MM.1S (cell line): ENCODE results near the gene RYR2.
A peak's percentile ranks its signal among the peaks of the same experiment; 100 is the strongest.
"Not testable (repeated sequence)": the region's sequence is repeated elsewhere in the genome, so short reads cannot be mapped to it uniquely, and the experiment has no call there.

Experiments used
- DNase-seq: peaks from one replicate; pipeline ENCODE4 v3.0.0-alpha.2; 2015
- H2AFZ ChIP-seq: fragments of 300-600 bp; sonication (generic); 2 replicates; pipeline ENCODE4 v1.6.0; 2016; ENCODE audit warnings: antibody characterized with exemption, low read length
- H3F3A ChIP-seq: fragments of 300-600 bp; sonication (generic); 2 replicates; pipeline ENCODE4 v1.6.1; 2016; ENCODE audit warnings: mild to moderate bottlenecking, antibody characterized with exemption, low read length, moderate library complexity, mixed read lengths; ENCODE audit not compliant: insufficient read depth
- H3K27ac ChIP-seq: fragments of 300-600 bp; sonication (generic); 2 replicates; pipeline ENCODE4 v1.5.1; 2016; ENCODE audit warnings: mild to moderate bottlenecking, low read length
- H3K27me3 ChIP-seq: fragments of 300-600 bp; sonication (generic); replicated peaks from 2 replicates; pipeline ENCODE4 v1.6.0; 2016; ENCODE audit warnings: low read length; ENCODE audit not compliant: insufficient read depth
- H3K36me3 ChIP-seq: fragments of 300-600 bp; sonication (generic); replicated peaks from 2 replicates; pipeline ENCODE4 v1.6.1; 2016; ENCODE audit warnings: mild to moderate bottlenecking, low read length, mixed read lengths; ENCODE audit not compliant: insufficient read depth
- H3K4me1 ChIP-seq: fragments of 300-600 bp; sonication (generic); 2 replicates; pipeline ENCODE4 v1.6.1; 2016; ENCODE audit warnings: low read length, mixed read lengths
- H3K4me2 ChIP-seq: fragments of 300-600 bp; sonication (generic); 2 replicates; pipeline ENCODE4 v1.6.0; 2016; ENCODE audit warnings: low read depth, low read length
- H3K4me3 ChIP-seq: fragments of 300-600 bp; sonication (generic); 2 replicates; pipeline ENCODE4 v1.5.1; 2016; ENCODE audit warnings: low read length, mixed read lengths
- H3K79me2 ChIP-seq: fragments of 300-600 bp; sonication (generic); 2 replicates; pipeline ENCODE4 v1.6.1; 2016; ENCODE audit warnings: mixed run types, low read length, mixed read lengths
- H3K9ac ChIP-seq: fragments of 300-600 bp; sonication (generic); 2 replicates; pipeline ENCODE4 v1.6.1; 2016; ENCODE audit warnings: low read length, mixed read lengths
- H3K9me2 ChIP-seq: fragments of 300-600 bp; sonication (generic); replicated peaks from 2 replicates; pipeline ENCODE4 v1.6.1; 2016; ENCODE audit warnings: mild to moderate bottlenecking, low read length, mixed read lengths; ENCODE audit not compliant: insufficient read depth
- H3K9me3 ChIP-seq: fragments of 300-600 bp; sonication (generic); replicated peaks from 2 replicates; pipeline ENCODE4 v1.6.1; 2016; ENCODE audit warnings: mild to moderate bottlenecking, low read length, mixed read lengths; ENCODE audit not compliant: insufficient read depth
- H4K20me1 ChIP-seq: fragments of 300-600 bp; sonication (generic); 2 replicates; pipeline ENCODE4 v1.6.1; 2016; ENCODE audit warnings: mild to moderate bottlenecking, low read length, moderate library complexity, mixed read lengths; ENCODE audit not compliant: insufficient read depth
- CTCF ChIP-seq: fragments of 300-600 bp; sonication (generic); IDR thresholded peaks from 2 replicates; pipeline ENCODE4 v1.5.1; 2016; ENCODE audit warnings: antibody characterized with exemption, low read length, mixed read lengths
- EZH2 ChIP-seq: fragments of 300-600 bp; sonication (generic); optimal IDR thresholded peaks from 2 replicates; pipeline ENCODE3; 2017; ENCODE audit warnings: low read depth, mild to moderate bottlenecking, antibody characterized with exemption, low read length, mixed read lengths
- EZH2phosphoT487 ChIP-seq: fragments of 300-600 bp; sonication (generic); IDR thresholded peaks from 2 replicates; pipeline ENCODE4 v1.6.1; 2018; ENCODE audit warnings: antibody characterized with exemption, low read length

RYR2 gene

GRCh38 chr1:237146241-237146640, 104.3 kb downstream of the RYR2 start:
- Histone ChIP-seq H3K4me3 (no peak overlapping the region), H4K20me1 (no peaks in the 10 kb centered on the region), H3K27me3 (no peaks in the 10 kb centered on the region), H3K9ac (no peak overlapping the region), H3K9me3 (no peaks in the 10 kb centered on the region), H2AFZ (no peak overlapping the region), H3K36me3 (no peaks in the 10 kb centered on the region), H3F3A (no peaks in the 10 kb centered on the region), H3K9me2 (no peaks in the 10 kb centered on the region), H3K27ac (no peak overlapping the region), H3K4me1 (no peaks in the 10 kb centered on the region), H3K4me2 (no peak overlapping the region), H3K79me2 (no peaks in the 10 kb centered on the region)
- TF ChIP-seq EZH2phosphoT487 (no peak), EZH2 (no peak), CTCF (no peak)
- DNase-seq, result no peak

- H3K4me1 ChIP-seq, result no peaks in the 10 kb centered on the region
- H3K36me3 ChIP-seq, result no peaks in the 10 kb centered on the region
- H3F3A ChIP-seq, result no peaks in the 10 kb centered on the region
- H2AFZ ChIP-seq, result no peak overlapping the region
- H4K20me1 ChIP-seq, result no peaks in the 10 kb centered on the region
- H3K9ac ChIP-seq, result no peak overlapping the region
- DNase-seq, result no peak
- H3K27ac ChIP-seq, result no peak overlapping the region
- no peaks in the 10 kb centered on the region for H3K9me3 ChIP-seq
- no peak overlapping the region for H3K4me3 ChIP-seq
- H3K4me2 ChIP-seq, result no peak overlapping the region
- H3K79me2 ChIP-seq, result no peaks in the 10 kb centered on the region
- H3K9me2 ChIP-seq, result no peaks in the 10 kb centered on the region
- H3K27me3 ChIP-seq, result no peaks in the 10 kb centered on the region
- TF ChIP-seq EZH2 (no peak), CTCF (no peak), EZH2phosphoT487 (no peak)
Measured at GRCh38 chr1:237149857-237150256, 107.9 kb downstream of the RYR2 start.

- H3K4me1 ChIP-seq, H3K79me2 ChIP-seq, H3K9me3 ChIP-seq, H3K4me3 ChIP-seq, H3F3A ChIP-seq, H2AFZ ChIP-seq, H3K9ac ChIP-seq, H3K4me2 ChIP-seq, H3K36me3 ChIP-seq, H4K20me1 ChIP-seq, H3K27ac ChIP-seq, DNase-seq, H3K27me3 ChIP-seq, H3K9me2 ChIP-seq: not testable (repeated sequence)
Measured at GRCh38 chr1:237151979-237152378, 110.0 kb downstream of the RYR2 start.

- no peaks in the 10 kb centered on the region for H3K4me1 ChIP-seq
- H3K4me2 ChIP-seq, result no peak overlapping the region
- no peak overlapping the region for H3K27ac ChIP-seq
- no peak overlapping the region for H2AFZ ChIP-seq
- H4K20me1 ChIP-seq, result no peaks in the 10 kb centered on the region
- no peaks in the 10 kb centered on the region for H3K36me3 ChIP-seq
- H3K79me2 ChIP-seq, result no peaks in the 10 kb centered on the region
- peak; percentile 2 for DNase-seq
- no peaks in the 10 kb centered on the region for H3K27me3 ChIP-seq
- H3K4me3 ChIP-seq, result no peak overlapping the region
- no peak overlapping the region for H3K9ac ChIP-seq
- no peaks in the 10 kb centered on the region for H3F3A ChIP-seq
- no peak for TF ChIP-seq EZH2
- TF ChIP-seq CTCF, result no peak
- no peak for TF ChIP-seq EZH2phosphoT487
- H3K9me2 ChIP-seq, result no peaks in the 10 kb centered on the region
- no peaks in the 10 kb centered on the region for H3K9me3 ChIP-seq
Measured at GRCh38 chr1:237152506-237153335, 110.7 kb downstream of the RYR2 start.
